Endothelial cell of umbilical vein (primary cell): ENCODE data around the gene CCDC27. TPM values are rescaled to one million over a fixed set of nuclear protein-coding genes. Genes with fewer than 3 reads are reported as not detected.

Experiments used
- BruUV-seq: library from RNA; stranded (reverse); fragments of 400-500 nt; replicated peaks from 2 replicates; lab custom pipeline; 2021; lab: Mats Ljungman, UMichigan
- CTCF ChIA-PET: fragments of 300-600, 350-600 bp; sonication (Branson Sonifier 250); formaldehyde crosslinking; loops from one replicate; lab custom pipeline; 2021; ENCODE audit warnings: antibody characterized with exemption, inconsistent platforms; lab: Charles Lee
- POLR2A ChIA-PET: fragments of 300-600, 350-600 bp; sonication (Branson Sonifier 250); formaldehyde crosslinking; loops from one replicate; lab custom pipeline; 2021; ENCODE audit warnings: antibody characterized with exemption, inconsistent platforms; lab: Charles Lee
- DNase-seq: peaks from one replicate; pipeline ENCODE4 v3.0.0-alpha.2; 2011; ENCODE audit warnings: low read depth, low spot score
- FAIRE-seq: peaks from 2 replicates; lab custom pipeline; 2011; peaks lifted over from hg19 to GRCh38; lab: Jason Lieb, UNC
- H2AFZ ChIP-seq: 2 replicates; pipeline ENCODE4 v1.6.0; 2012; ENCODE audit warnings: low read depth, low read length, control low read depth, inconsistent platforms
- H3K27ac ChIP-seq: 2 replicates; pipeline ENCODE4 v1.5.1; 2011; ENCODE audit warnings: low read depth, mild to moderate bottlenecking, control low read depth, low read length, moderate library complexity; ENCODE audit not compliant: insufficient read depth
- H3K27me3 ChIP-seq, 2 experiments: 2 replicates each; pipeline versions ENCODE4 v1.6.0 to v1.6.1; 2011; ENCODE audit warnings: low read length in 2 of 2, mixed read lengths in 1 of 2; ENCODE audit not compliant: control insufficient read depth in 2 of 2, insufficient read depth in 2 of 2
- H3K36me3 ChIP-seq, 2 experiments: 2 replicates in 1 of 2; 3 replicates in 1 of 2; pipeline ENCODE4 v1.5.1; 2011; ENCODE audit warnings: low read length in 2 of 2, mild to moderate bottlenecking in 1 of 2, moderate library complexity in 1 of 2; ENCODE audit not compliant: control insufficient read depth in 2 of 2, insufficient read depth in 2 of 2; ENCODE audit errors: extremely low read depth in 1 of 2
- H3K4me1 ChIP-seq: 3 replicates; pipeline ENCODE4 v1.5.1; 2011; ENCODE audit warnings: mild to moderate bottlenecking, low read length; ENCODE audit not compliant: control insufficient read depth, insufficient read depth; ENCODE audit errors: extremely low read depth
- H3K4me2 ChIP-seq: 2 replicates; pipeline ENCODE4 v1.6.1; 2011; ENCODE audit warnings: low read length, control low read depth, mixed read lengths; ENCODE audit not compliant: insufficient read depth
- H3K4me3 ChIP-seq, 3 experiments: fragments of 200-600 bp in 1 of 3; sonication (generic), shearing (Covaris generic) in 1 of 3; replicated peaks in 1 of 3; 2 replicates each; pipeline ENCODE4 v1.5.1; 2011 to 2016; ENCODE audit warnings: control low read depth in 3 of 3, low read length in 3 of 3, mild to moderate bottlenecking in 2 of 3, inconsistent platforms in 1 of 3, low read depth in 1 of 3, moderate library complexity in 1 of 3; ENCODE audit not compliant: insufficient read depth in 1 of 3
- H3K79me2 ChIP-seq: 2 replicates; pipeline ENCODE4 v1.6.0; 2012; ENCODE audit warnings: low read length, inconsistent platforms; ENCODE audit not compliant: control insufficient read depth, insufficient read depth
- H3K9ac ChIP-seq: replicated peaks from 2 replicates; pipeline ENCODE3; 2011; ENCODE audit warnings: low read length, control low read depth; ENCODE audit not compliant: insufficient read depth; ENCODE audit errors: extremely low read depth
- H3K9me1 ChIP-seq: replicated peaks from 3 replicates; pipeline ENCODE4 v1.6.0; 2011; ENCODE audit warnings: mild to moderate bottlenecking, low read length; ENCODE audit not compliant: control insufficient read depth, insufficient read depth; ENCODE audit errors: extremely low read depth
- H3K9me3 ChIP-seq: replicated peaks from 2 replicates; pipeline ENCODE4 v1.5.1; 2012; ENCODE audit warnings: low read length, inconsistent platforms; ENCODE audit not compliant: control insufficient read depth, insufficient read depth
- H4K20me1 ChIP-seq: replicated peaks from 2 replicates; pipeline ENCODE3; 2011; ENCODE audit warnings: mild to moderate bottlenecking, low read length; ENCODE audit not compliant: control insufficient read depth, insufficient read depth; ENCODE audit errors: extremely low read depth
- CTCF ChIP-seq, 2 donors: IDR thresholded peaks; 1 replicate in 1 of 2; 2 replicates in 1 of 2; pipeline ENCODE4 v1.5.1; 2011; ENCODE audit warnings: low read length in 2 of 2, mild to moderate bottlenecking in 2 of 2, moderate library complexity in 2 of 2, control low read depth in 1 of 2, inconsistent platforms in 1 of 2, low read depth in 1 of 2; ENCODE audit not compliant: insufficient read depth in 1 of 2; ENCODE audit errors: extremely low read depth in 1 of 2
- EZH2 ChIP-seq: IDR thresholded peaks from 2 replicates; pipeline ENCODE4 v1.6.1; 2012; ENCODE audit warnings: borderline replicate concordance, low read depth, mild to moderate bottlenecking, moderate library complexity, low read length, inconsistent platforms; ENCODE audit not compliant: severe bottlenecking
- FOS ChIP-seq: IDR thresholded peaks from 2 replicates; pipeline ENCODE4 v1.6.1; 2011; ENCODE audit warnings: mild to moderate bottlenecking, low read length, moderate library complexity, borderline replicate concordance; ENCODE audit not compliant: insufficient read depth
- GATA2 ChIP-seq: IDR thresholded peaks from 2 replicates; pipeline ENCODE4 v1.7.0; 2011; ENCODE audit warnings: low read depth, mild to moderate bottlenecking, moderate library complexity, mixed read lengths, low read length; ENCODE audit not compliant: insufficient read length, insufficient read depth
- JUN ChIP-seq: IDR thresholded peaks from 2 replicates; pipeline ENCODE4 v1.6.1; 2011; ENCODE audit warnings: borderline replicate concordance, low read depth; ENCODE audit not compliant: insufficient read length, insufficient read depth
- MAX ChIP-seq: IDR thresholded peaks from 2 replicates; pipeline ENCODE4 v1.6.1; 2011; ENCODE audit not compliant: insufficient read depth, insufficient read length
- MYC ChIP-seq: IDR thresholded peaks from one replicate; pipeline ENCODE4 v1.6.1; 2011; ENCODE audit warnings: mild to moderate bottlenecking, low read depth, low read length
- POLR2A ChIP-seq: IDR thresholded peaks from 2 replicates; pipeline ENCODE4 v1.6.1; 2012; ENCODE audit warnings: low read depth, mild to moderate bottlenecking, control low read depth, low read length
- POLR2AphosphoS5 ChIP-seq: IDR thresholded peaks from 2 replicates; pipeline ENCODE4 v1.6.1; 2012; ENCODE audit warnings: low read depth, mild to moderate bottlenecking, control low read depth, low read length, moderate library complexity; ENCODE audit not compliant: insufficient read depth
- dilution Hi-C: fragments of 300-500 bp; cut with MboI; formaldehyde crosslinking; loops from one replicate; pipeline ENCODE4 v1.15.0; 2019; ENCODE audit warnings: low sequenced_read_pairs; ENCODE audit not compliant: extremely low pct_ligation_motif_present
- intact Hi-C: fragments of 100-400 bp; cut with micrococcal nuclease; formaldehyde crosslinking; loops from one replicate; pipeline ENCODE4 v1.10.0; 2022
- polyA plus RNA-seq, 4 experiments: library from polyadenylated mRNA; depleted of rRNA in 3 of 4; stranded (reverse) in 3 of 4; unstranded in 1 of 4; fragments of >200 nt; gene quantifications; 2 replicates each; pipeline versions ENCODE4 v1.2.1 to v1.2.3, GENCODE V29; 2011 to 2012; ENCODE audit warnings: missing spikeins in 1 of 4
- total RNA-seq: library from RNA; stranded (reverse); gene quantifications from 2 replicates; pipeline ENCODE4 v1.2.3, GENCODE V29; 2021

CCDC27 gene
- total and polyA plus RNA-seq, 2 donors (not counting 3 experiments of a cell fraction or from before 2014, with no cell fraction given) = not detected

GRCh38 chr1:3705341-3705950 lies 46.8 kb upstream of the CCDC27 start:
- CTCF ChIA-PET = interaction anchor here (0.9 to 1.2 kb wide), 2 partner anchors 10 to 19 kb away, joined by 3 to 4 read pairs; no protein-coding TSS in a partner anchor
- POLR2A ChIA-PET = no interaction called here
- BruUV-seq = no TSS peak

More at GRCh38 chr1:3705341-3705950, 46.8 kb upstream of the CCDC27 start:
- no peaks in the 10 kb centered on the region for H3K79me2 ChIP-seq
- H3K36me3 ChIP-seq = no peaks in the 10 kb centered on the region
- no peaks in the 10 kb centered on the region for H4K20me1 ChIP-seq
- H3K4me3 ChIP-seq = no peak overlapping the region
- H3K27me3 ChIP-seq = no peaks in the 10 kb centered on the region
- no peak for TF ChIP-seq FOS
- TF ChIP-seq EZH2 = no peak
- TF ChIP-seq MYC = no peak
- TF ChIP-seq CTCF (IDR thresholded peaks at IDR 0.05; ENCODE audit: extremely low read depth in 1 of 2, insufficient read depth in 1 of 2, low read depth in 1 of 2, low read length in 2 of 2) = no peak
- no peak for TF ChIP-seq MAX
- TF ChIP-seq POLR2A = no peak
- no peak for TF ChIP-seq JUN
- TF ChIP-seq GATA2 = no peak
- TF ChIP-seq POLR2AphosphoS5 = no peak
- dilution Hi-C loops (no loop called here), intact Hi-C loops (no loop called here)
- no peak for DNase-seq
- FAIRE-seq = no peak
- no peak overlapping the region for H3K9ac ChIP-seq
- H3K4me2 ChIP-seq = no peak overlapping the region
- H3K9me3 ChIP-seq = no peaks in the 10 kb centered on the region
- H3K27ac ChIP-seq = no peak overlapping the region
- no peaks in the 10 kb centered on the region for H3K4me1 ChIP-seq
- H3K9me1 ChIP-seq = no peaks in the 10 kb centered on the region
- H2AFZ ChIP-seq = no peak overlapping the region
